Measurements from ENCODE around the gene DDI2. TPM values are rescaled to one million over a fixed set of nuclear protein-coding genes. Genes with fewer than 3 reads are reported as not detected.

DDI2 gene
- total RNA-seq, 3 donors from 2014 or later (not counting 1 experiment from before 2014, with no cell fraction given), result 27.3 to 39.8 (median 34.0) TPM

DNA sequence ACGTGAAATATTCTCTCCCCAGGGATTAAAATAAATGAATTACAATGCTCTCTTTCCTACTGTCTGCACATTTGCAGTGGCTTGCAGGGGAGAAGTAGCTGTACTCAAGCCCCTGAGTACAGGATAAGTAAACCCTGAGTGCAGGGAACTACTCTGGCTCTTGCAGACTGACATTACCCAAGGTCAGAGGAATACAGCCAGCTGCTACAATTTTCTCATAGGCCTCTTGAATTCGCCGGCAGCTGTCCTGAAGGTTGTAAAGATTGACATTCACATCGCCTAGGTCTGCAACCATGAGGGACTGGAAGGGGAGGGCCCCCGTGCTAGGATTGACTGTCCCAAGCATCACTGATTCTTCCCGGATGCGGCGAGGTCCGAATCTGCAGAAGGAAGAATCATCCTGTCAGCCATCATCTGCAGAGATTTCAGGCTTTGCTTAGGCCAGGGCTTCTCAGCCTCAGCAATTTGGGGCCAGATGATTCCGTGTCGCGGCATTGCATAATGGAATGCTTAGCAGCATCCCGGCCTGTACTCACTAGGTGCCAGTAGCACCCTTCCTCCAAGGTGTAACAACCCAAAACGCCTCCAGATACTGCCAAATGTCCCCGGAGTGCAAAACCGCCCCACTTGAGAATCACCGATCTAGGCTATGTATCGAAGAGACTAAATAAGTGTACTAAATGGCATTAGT lies 34.1 kb upstream of the DDI2 start:
- no peaks in the 10 kb centered on the region for H3K36me3 ChIP-seq (ENCODE audit: control insufficient read depth, insufficient read depth, low read length)
- no peak overlapping the region for H3K27ac ChIP-seq (ENCODE audit: low read length)
- H3K27ac Mint-ChIP-seq, result no peak overlapping the region
- H3K4me1 Mint-ChIP-seq, result peaks cover 9 to 21% of the 10 kb centered on the region in 2 donors
- H3K4me3 Mint-ChIP-seq, result peak overlapping the region; percentile 55
- no peaks in the 10 kb centered on the region for H3K9me3 Mint-ChIP-seq
- no peaks in the 10 kb centered on the region for H3K27me3 ChIP-seq (ENCODE audit: control insufficient read depth, insufficient read depth, low read length)
- ATAC-seq (no peak), DNase-seq (no peak)
- peaks cover 31% of the 10 kb centered on the region for H3K4me1 ChIP-seq (ENCODE audit: control insufficient read depth, insufficient read depth, low read length)
- TF ChIP-seq, protein P1, sequence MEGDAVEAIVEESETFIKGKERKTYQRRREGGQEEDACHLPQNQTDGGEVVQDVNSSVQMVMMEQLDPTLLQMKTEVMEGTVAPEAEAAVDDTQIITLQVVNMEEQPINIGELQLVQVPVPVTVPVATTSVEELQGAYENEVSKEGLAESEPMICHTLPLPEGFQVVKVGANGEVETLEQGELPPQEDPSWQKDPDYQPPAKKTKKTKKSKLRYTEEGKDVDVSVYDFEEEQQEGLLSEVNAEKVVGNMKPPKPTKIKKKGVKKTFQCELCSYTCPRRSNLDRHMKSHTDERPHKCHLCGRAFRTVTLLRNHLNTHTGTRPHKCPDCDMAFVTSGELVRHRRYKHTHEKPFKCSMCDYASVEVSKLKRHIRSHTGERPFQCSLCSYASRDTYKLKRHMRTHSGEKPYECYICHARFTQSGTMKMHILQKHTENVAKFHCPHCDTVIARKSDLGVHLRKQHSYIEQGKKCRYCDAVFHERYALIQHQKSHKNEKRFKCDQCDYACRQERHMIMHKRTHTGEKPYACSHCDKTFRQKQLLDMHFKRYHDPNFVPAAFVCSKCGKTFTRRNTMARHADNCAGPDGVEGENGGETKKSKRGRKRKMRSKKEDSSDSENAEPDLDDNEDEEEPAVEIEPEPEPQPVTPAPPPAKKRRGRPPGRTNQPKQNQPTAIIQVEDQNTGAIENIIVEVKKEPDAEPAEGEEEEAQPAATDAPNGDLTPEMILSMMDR (IDR thresholded peaks at IDR 0.05), result no peak
- no peaks in the 10 kb centered on the region for H3K9me3 ChIP-seq (ENCODE audit: control insufficient read depth, insufficient read depth, low read length)
- no peaks in the 10 kb centered on the region for H3K36me3 Mint-ChIP-seq
- H3K4me3 ChIP-seq (ENCODE audit: low read length), result no peak overlapping the region
- intact Hi-C loops (cut with micrococcal nuclease), result no loop called here
- WGBS (ENCODE audit: insufficient coverage), result 99% methylated on average over 18 of the region's 18 CpGs
- H3K27me3 Mint-ChIP-seq (ENCODE audit: low read depth in 2 of 2), result peaks cover 0 to 3% of the 10 kb centered on the region in 2 donors

- no peaks in the 10 kb centered on the region for H3K27me3 ChIP-seq (ENCODE audit: control insufficient read depth, insufficient read depth, low read length)
- Mint-ChIP-seq H3K27ac (peak within 1 kb of the TSS; percentile 38 to 65), H3K27me3 (ENCODE audit: low read depth in 2 of 2) (peaks cover 0 to 3% of the 10 kb centered on the region in 2 donors), H3K9me3 (no peaks in the 10 kb centered on the region), H3K4me1 (peaks cover 2 to 8% of the 10 kb centered on the region in 2 donors), H3K4me3 (peak within 1 kb of the TSS; percentile 84), H3K36me3 (no peaks in the 10 kb centered on the region)
- WGBS (ENCODE audit: insufficient coverage), result 2% methylated on average over 68 of the region's 68 CpGs
- H3K4me1 ChIP-seq (ENCODE audit: control insufficient read depth, insufficient read depth, low read length), result peaks cover 17% of the 10 kb centered on the region
- TF ChIP-seq, protein P1 (IDR thresholded peaks at IDR 0.05), result peak; percentile 31
- H3K27ac ChIP-seq (ENCODE audit: low read length), result peak within 1 kb of the TSS; percentile 39
- ATAC-seq (peak; percentile 75 to 89 (median 84)), DNase-seq (peak; percentile 35 to 66)
- intact Hi-C loops (cut with micrococcal nuclease), result no loop called here
- peak within 1 kb of the TSS; percentile 54 for H3K4me3 ChIP-seq (ENCODE audit: low read length)
- no peaks in the 10 kb centered on the region for H3K9me3 ChIP-seq (ENCODE audit: control insufficient read depth, insufficient read depth, low read length)
- H3K36me3 ChIP-seq (ENCODE audit: control insufficient read depth, insufficient read depth, low read length), result no peaks in the 10 kb centered on the region
These were observed 32.5 kb upstream of the DDI2 start, which contains the start of gene AGMAT for GRCh38 chr1:15584489-15585363. Gene AGMAT (minus strand): TSS chr1:15585051. CDS start chr1:15584967, 84 bp downstream.

GRCh38 chr1:15592285-15592684 lies 25.0 kb upstream of the DDI2 start:
- Histone ChIP-seq H3K36me3 (ENCODE audit: control insufficient read depth, insufficient read depth, low read length) (no peaks in the 10 kb centered on the region), H3K27me3 (ENCODE audit: control insufficient read depth, insufficient read depth, low read length) (no peaks in the 10 kb centered on the region), H3K4me1 (ENCODE audit: control insufficient read depth, insufficient read depth, low read length) (no peaks in the 10 kb centered on the region), H3K4me3 (ENCODE audit: low read length) (no peak overlapping the region), H3K27ac (ENCODE audit: low read length) (no peak overlapping the region), H3K9me3 (ENCODE audit: control insufficient read depth, insufficient read depth, low read length) (no peaks in the 10 kb centered on the region)
- no peaks in the 10 kb centered on the region for H3K4me1 Mint-ChIP-seq
- ATAC-seq, result no peak
- DNase-seq, result no peak
- TF ChIP-seq, protein P1 (IDR thresholded peaks at IDR 0.05), result no peak
- no peaks in the 10 kb centered on the region for H3K9me3 Mint-ChIP-seq
- H3K27me3 Mint-ChIP-seq (ENCODE audit: low read depth in 2 of 2), result peaks cover 0 to 5% of the 10 kb centered on the region in 2 donors
- intact Hi-C loops (cut with micrococcal nuclease), result no loop called here
- no peaks in the 10 kb centered on the region for H3K36me3 Mint-ChIP-seq
- no peak overlapping the region for H3K4me3 Mint-ChIP-seq
- no peak overlapping the region for H3K27ac Mint-ChIP-seq
- WGBS (ENCODE audit: insufficient coverage), result 89% methylated on average over 5 of the region's 5 CpGs
